NCI-H526 (cell line): ENCODE results near the gene MAP2K1.
"Not testable (repeated sequence)": the region's sequence is repeated elsewhere in the genome, so short reads cannot be mapped to it uniquely, and the experiment has no call there.

Source experiments
- DNase-seq, 2 experiments: peaks; one replicate each; lab custom pipeline; 2025; lab: John Stamatoyannopoulos, UW

The MAP2K1 gene

GRCh38 chr15:66424963-66425612, 38.4 kb downstream of the MAP2K1 start:
- DNase-seq: no peak

- DNase-seq: no peak
Measured at GRCh38 chr15:66425837-66426236, 39.1 kb downstream of the MAP2K1 start.

- DNase-seq: no peak
Measured at GRCh38 chr15:66429117-66429516, 42.4 kb downstream of the MAP2K1 start.

- no peak for DNase-seq
Measured at GRCh38 chr15:66429546-66429945, 42.8 kb downstream of the MAP2K1 start.

- no peak for DNase-seq
Measured at GRCh38 chr15:66430627-66431255, 44.0 kb downstream of the MAP2K1 start.

- no peak for DNase-seq
Measured at GRCh38 chr15:66433726-66434125, 47.0 kb downstream of the MAP2K1 start.

GRCh38 chr15:66440501-66440900, 53.8 kb downstream of the MAP2K1 start:
- DNase-seq: no peak

- DNase-seq: no peak
Measured at GRCh38 chr15:66452420-66452819, 65.7 kb downstream of the MAP2K1 start.

- DNase-seq: no peak
Measured at GRCh38 chr15:66452971-66453580, 66.4 kb downstream of the MAP2K1 start.

- no peak for DNase-seq
Measured at GRCh38 chr15:66454143-66454542, 67.4 kb downstream of the MAP2K1 start.

- DNase-seq: no peak
Measured at GRCh38 chr15:66456211-66456610, 69.5 kb downstream of the MAP2K1 start.

- no peak for DNase-seq
Measured at GRCh38 chr15:66459818-66460615, 73.3 kb downstream of the MAP2K1 start.

- DNase-seq: not testable (repeated sequence)
Measured at GRCh38 chr15:66461294-66461693, 74.6 kb downstream of the MAP2K1 start.

- no peak for DNase-seq
Measured at GRCh38 chr15:66461917-66462316, 75.2 kb downstream of the MAP2K1 start.

- no peak for DNase-seq
Measured at GRCh38 chr15:66462627-66463026, 75.9 kb downstream of the MAP2K1 start.

- not testable (repeated sequence) for DNase-seq
Measured at GRCh38 chr15:66465294-66465693, 78.6 kb downstream of the MAP2K1 start.

- DNase-seq: not testable (repeated sequence)
Measured at GRCh38 chr15:66467162-66468040, 80.7 kb downstream of the MAP2K1 start.

GRCh38 chr15:66470825-66471224, 84.1 kb downstream of the MAP2K1 start:
- not testable (repeated sequence) for DNase-seq

GRCh38 chr15:66472176-66472999, 85.7 kb downstream of the MAP2K1 start:
- DNase-seq: no peak

- DNase-seq: no peak
Measured at GRCh38 chr15:66474135-66474534, 87.4 kb downstream of the MAP2K1 start.

- DNase-seq: no peak
Measured at GRCh38 chr15:66474963-66475362, 88.3 kb downstream of the MAP2K1 start.
